AG10803 (cell line): ENCODE results near the gene ADGRL3.

Experiments
- DNase-seq: peaks from one replicate; pipeline ENCODE4 v3.0.0; 2010; ENCODE audit warnings: low read depth
- H3K4me3 ChIP-seq: 2 replicates; pipeline ENCODE4 v1.5.1; 2011; ENCODE audit warnings: mild to moderate bottlenecking, low read length, control low read depth
- TF ChIP-seq, protein P1 (sequence below): conservative IDR thresholded peaks from 2 replicates; pipeline ENCODE4 v1.5.1; 2011; ENCODE audit warnings: mild to moderate bottlenecking, low read length, control low read depth, inconsistent platforms

Gene ADGRL3

DNA sequence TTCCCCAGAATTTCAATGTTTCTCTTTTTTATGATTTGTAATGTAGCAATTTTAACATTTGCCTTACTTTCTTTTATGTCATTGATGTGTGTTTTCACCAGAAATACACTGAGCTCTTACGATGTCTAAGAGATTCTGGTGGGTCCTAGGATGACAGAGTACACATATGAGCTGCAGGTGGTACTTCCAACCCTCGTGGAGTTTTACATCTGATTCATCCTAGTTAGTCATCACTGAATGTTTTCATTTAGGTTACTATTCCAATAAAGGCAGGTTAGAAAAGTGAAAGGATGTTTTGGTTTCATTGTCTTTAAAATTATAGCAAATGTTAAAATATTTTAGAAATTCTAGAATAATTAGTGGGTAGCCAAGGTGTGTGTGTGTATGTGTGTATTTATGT, 605.9 kb downstream of the ADGRL3 start:
- DNase-seq, result no peak
- TF ChIP-seq, protein P1, sequence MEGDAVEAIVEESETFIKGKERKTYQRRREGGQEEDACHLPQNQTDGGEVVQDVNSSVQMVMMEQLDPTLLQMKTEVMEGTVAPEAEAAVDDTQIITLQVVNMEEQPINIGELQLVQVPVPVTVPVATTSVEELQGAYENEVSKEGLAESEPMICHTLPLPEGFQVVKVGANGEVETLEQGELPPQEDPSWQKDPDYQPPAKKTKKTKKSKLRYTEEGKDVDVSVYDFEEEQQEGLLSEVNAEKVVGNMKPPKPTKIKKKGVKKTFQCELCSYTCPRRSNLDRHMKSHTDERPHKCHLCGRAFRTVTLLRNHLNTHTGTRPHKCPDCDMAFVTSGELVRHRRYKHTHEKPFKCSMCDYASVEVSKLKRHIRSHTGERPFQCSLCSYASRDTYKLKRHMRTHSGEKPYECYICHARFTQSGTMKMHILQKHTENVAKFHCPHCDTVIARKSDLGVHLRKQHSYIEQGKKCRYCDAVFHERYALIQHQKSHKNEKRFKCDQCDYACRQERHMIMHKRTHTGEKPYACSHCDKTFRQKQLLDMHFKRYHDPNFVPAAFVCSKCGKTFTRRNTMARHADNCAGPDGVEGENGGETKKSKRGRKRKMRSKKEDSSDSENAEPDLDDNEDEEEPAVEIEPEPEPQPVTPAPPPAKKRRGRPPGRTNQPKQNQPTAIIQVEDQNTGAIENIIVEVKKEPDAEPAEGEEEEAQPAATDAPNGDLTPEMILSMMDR, result no peak

GRCh38 chr4:61812171-61812570, 612.0 kb downstream of the ADGRL3 start:
- TF ChIP-seq, protein P1, result no peak
- H3K4me3 ChIP-seq, result no peak overlapping the region
- DNase-seq, result no peak

More for the DNA sequence above, 605.9 kb downstream of the ADGRL3 start:
- H3K4me3 ChIP-seq, result no peak overlapping the region

GRCh38 chr4:61817071-61817470, 616.9 kb downstream of the ADGRL3 start:
- TF ChIP-seq, protein P1, result no peak
- no peak overlapping the region for H3K4me3 ChIP-seq
- DNase-seq, result no peak

DNA sequence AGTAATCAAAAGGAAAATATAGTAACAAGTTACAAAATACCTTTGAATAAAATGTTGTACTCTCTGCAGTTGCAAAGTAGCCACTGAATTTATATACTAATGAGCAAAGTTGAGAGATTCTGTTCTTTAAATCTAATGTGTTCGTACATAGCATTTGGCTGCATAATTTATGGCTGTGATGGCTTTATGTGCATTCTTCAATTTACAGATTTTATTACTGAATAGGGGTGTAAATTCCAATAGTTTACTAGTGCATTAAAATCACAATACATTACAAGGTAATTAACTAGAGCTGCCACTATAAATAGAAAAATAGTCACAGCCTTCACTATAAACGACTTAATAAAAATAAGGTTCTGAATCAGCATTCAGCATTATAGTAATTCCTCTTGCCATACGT, 620.0 kb downstream of the ADGRL3 start:
- H3K4me3 ChIP-seq, result no peak overlapping the region
- DNase-seq, result no peak

GRCh38 chr4:61824454-61824853, 624.3 kb downstream of the ADGRL3 start:
- H3K4me3 ChIP-seq, result no peak overlapping the region
- no peak for DNase-seq
- TF ChIP-seq, protein P1, result no peak

More for the DNA sequence above, 620.0 kb downstream of the ADGRL3 start:
- TF ChIP-seq, protein P1, result no peak

GRCh38 chr4:61827907-61828391, 627.8 kb downstream of the ADGRL3 start:
- H3K4me3 ChIP-seq, result no peak overlapping the region
- DNase-seq, result no peak
- TF ChIP-seq, protein P1, result no peak

DNA sequence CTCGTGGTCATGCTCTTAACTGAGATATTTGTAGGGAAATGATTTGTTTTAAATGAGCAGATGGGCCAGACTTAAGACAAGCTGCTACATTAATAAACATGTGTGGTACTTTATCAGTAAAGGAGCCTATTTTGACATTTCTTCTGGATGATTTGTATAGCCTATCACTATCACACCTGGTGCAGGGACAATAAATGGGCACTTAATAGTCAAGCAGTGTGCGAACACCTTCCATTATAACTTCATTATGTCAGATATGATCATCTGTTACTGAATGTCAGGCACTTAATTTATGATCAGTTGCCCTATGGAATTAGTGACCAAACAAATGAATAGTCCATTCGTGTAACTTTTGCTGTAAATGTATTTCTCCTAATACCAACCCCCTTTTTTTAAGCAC, 628.8 kb downstream of the ADGRL3 start:
- TF ChIP-seq, protein P1, result no peak
- no peak for DNase-seq
- H3K4me3 ChIP-seq, result no peak overlapping the region
